ENCODE measurements around the gene EEFSEC. TPM values are rescaled to one million over a fixed set of nuclear protein-coding genes. Genes with fewer than 3 reads are reported as not detected.

The EEFSEC gene
- total RNA-seq, 1 experiment from 2014 or later: 14.6 TPM

- no peak for DNase-seq (ENCODE audit: unreplicated experiment)
- Mint-ChIP-seq H3K4me3 (ENCODE audit: unreplicated experiment) (no peak overlapping the region), H3K27ac (ENCODE audit: low read depth, unreplicated experiment) (no peak overlapping the region), H3K36me3 (ENCODE audit: insufficient read depth, unreplicated experiment) (peaks cover 1% of the 10 kb centered on the region), H3K27me3 (ENCODE audit: insufficient read depth, unreplicated experiment) (no peaks in the 10 kb centered on the region), H3K9me3 (ENCODE audit: unreplicated experiment) (no peaks in the 10 kb centered on the region), H3K4me1 (ENCODE audit: insufficient read depth, unreplicated experiment) (no peaks in the 10 kb centered on the region)
- ChIA-PET CTCF (interaction anchor here (0.7 kb wide), 1 partner anchor 17 kb away, joined by 3 read pairs; no protein-coding TSS in a partner anchor), POLR2A (no interaction called here)
- BruUV-seq (replicated peaks): no TSS peak
- no peak for TF ChIP-seq CTCF (IDR thresholded peaks at IDR 0.05; ENCODE audit: unreplicated experiment)
- intact Hi-C loops (cut with micrococcal nuclease): no loop called here
These were observed 180.9 kb downstream of the EEFSEC start for GRCh38 chr3:128334086-128334645.

GRCh38 chr3:128334766-128335165, 181.5 kb downstream of the EEFSEC start:
- no peak overlapping the region for H3K4me3 Mint-ChIP-seq (ENCODE audit: unreplicated experiment)
- intact Hi-C loops (cut with micrococcal nuclease): no loop called here
- H3K27me3 Mint-ChIP-seq (ENCODE audit: insufficient read depth, unreplicated experiment): no peaks in the 10 kb centered on the region
- no peaks in the 10 kb centered on the region for H3K36me3 Mint-ChIP-seq (ENCODE audit: insufficient read depth, unreplicated experiment)
- H3K4me1 Mint-ChIP-seq (ENCODE audit: insufficient read depth, unreplicated experiment): no peaks in the 10 kb centered on the region
- no TSS peak for BruUV-seq (replicated peaks)
- ChIA-PET CTCF (no interaction called here), POLR2A (no interaction called here)
- DNase-seq (ENCODE audit: unreplicated experiment): no peak
- no peak for TF ChIP-seq CTCF (IDR thresholded peaks at IDR 0.05; ENCODE audit: unreplicated experiment)
- no peak overlapping the region for H3K27ac Mint-ChIP-seq (ENCODE audit: low read depth, unreplicated experiment)
- no peaks in the 10 kb centered on the region for H3K9me3 Mint-ChIP-seq (ENCODE audit: unreplicated experiment)

- Mint-ChIP-seq H3K4me3 (ENCODE audit: unreplicated experiment) (no peak overlapping the region), H3K36me3 (ENCODE audit: insufficient read depth, unreplicated experiment) (no peaks in the 10 kb centered on the region), H3K27ac (ENCODE audit: low read depth, unreplicated experiment) (peak overlapping the region; percentile 14), H3K27me3 (ENCODE audit: insufficient read depth, unreplicated experiment) (no peaks in the 10 kb centered on the region), H3K4me1 (ENCODE audit: insufficient read depth, unreplicated experiment) (no peaks in the 10 kb centered on the region), H3K9me3 (ENCODE audit: unreplicated experiment) (no peaks in the 10 kb centered on the region)
- ChIA-PET CTCF (no interaction called here), POLR2A (no interaction called here)
- no peak for DNase-seq (ENCODE audit: unreplicated experiment)
- BruUV-seq (replicated peaks): no TSS peak
- intact Hi-C loops (cut with micrococcal nuclease): no loop called here
- TF ChIP-seq CTCF (IDR thresholded peaks at IDR 0.05; ENCODE audit: unreplicated experiment): no peak
These were observed 182.5 kb downstream of the EEFSEC start for GRCh38 chr3:128335621-128336296.

GRCh38 chr3:128336337-128337156, 183.3 kb downstream of the EEFSEC start:
- DNase-seq (ENCODE audit: unreplicated experiment): no peak
- Mint-ChIP-seq H3K36me3 (ENCODE audit: insufficient read depth, unreplicated experiment) (no peaks in the 10 kb centered on the region), H3K9me3 (ENCODE audit: unreplicated experiment) (no peaks in the 10 kb centered on the region), H3K4me1 (ENCODE audit: insufficient read depth, unreplicated experiment) (no peaks in the 10 kb centered on the region), H3K27ac (ENCODE audit: low read depth, unreplicated experiment) (no peak overlapping the region), H3K27me3 (ENCODE audit: insufficient read depth, unreplicated experiment) (no peaks in the 10 kb centered on the region), H3K4me3 (ENCODE audit: unreplicated experiment) (no peak overlapping the region)
- TF ChIP-seq CTCF (IDR thresholded peaks at IDR 0.05; ENCODE audit: unreplicated experiment): no peak
- intact Hi-C loops (cut with micrococcal nuclease): no loop called here
- ChIA-PET CTCF (no interaction called here), POLR2A (no interaction called here)
- BruUV-seq (replicated peaks): no TSS peak

Measured in MCF 10A (cell line).